ENCODE results near the gene C13orf46.

C13orf46 gene

DNA sequence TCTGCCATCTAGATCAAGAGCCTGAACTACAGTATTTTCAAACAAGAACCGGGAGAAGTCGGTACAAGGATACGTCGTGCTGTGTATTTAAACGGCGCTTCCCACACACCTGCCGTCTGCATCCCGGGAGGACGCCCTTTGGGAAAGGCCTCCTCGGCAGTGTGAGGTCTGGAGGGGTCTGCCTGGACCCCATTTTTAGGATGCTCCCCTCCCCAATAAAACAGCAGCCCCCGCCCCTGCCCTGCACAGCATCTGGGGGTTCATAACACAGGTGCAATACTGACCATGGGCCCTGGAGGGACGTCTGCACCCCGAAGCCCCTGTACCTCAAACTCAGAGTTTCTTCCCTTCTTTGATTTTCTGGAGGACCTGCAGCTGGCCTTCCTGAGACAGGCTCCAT lies 4.1 kb upstream of the C13orf46 start:
- H3K27me3 ChIP-seq (ENCODE audit: insufficient read depth, low read length, poor library complexity), result no peaks in the 10 kb centered on the region
- no peak overlapping the region for H3K56ac ChIP-seq (ENCODE audit: low read length)
- no peaks in the 10 kb centered on the region for H3K4me1 ChIP-seq (ENCODE audit: control insufficient read depth, low read depth, low read length)
- no peak overlapping the region for H3K23ac ChIP-seq (ENCODE audit: low read length)
- no peak overlapping the region for H3K4me3 ChIP-seq (ENCODE audit: low read length)
- no peak overlapping the region for H3K27ac ChIP-seq (ENCODE audit: low read depth, low read length)
- H3K79me1 ChIP-seq (ENCODE audit: low read length), result no peaks in the 10 kb centered on the region
- H4K8ac ChIP-seq (ENCODE audit: low read depth, low read length), result no peak overlapping the region
- no peak overlapping the region for H3K18ac ChIP-seq (ENCODE audit: low read length)
- no peak overlapping the region for H2BK15ac ChIP-seq (replicated peaks; ENCODE audit: low read depth)
- H3K36me3 ChIP-seq (ENCODE audit: control insufficient read depth, insufficient read depth, low read length), result peaks cover 3% of the 10 kb centered on the region
- H3K9ac ChIP-seq (ENCODE audit: low read length), result no peak overlapping the region
- no peak overlapping the region for H2BK120ac ChIP-seq (ENCODE audit: low read depth, low read length)
- no peak for DNase-seq
- no peak overlapping the region for H3K4me2 ChIP-seq (ENCODE audit: low read length)
- H2BK5ac ChIP-seq (ENCODE audit: low read length), result no peak overlapping the region
- no peak overlapping the region for H3K4ac ChIP-seq (ENCODE audit: low read depth, low read length)
- H4K5ac ChIP-seq (ENCODE audit: low read length), result no peak overlapping the region
- no peak overlapping the region for H2AK5ac ChIP-seq (ENCODE audit: low read length)
- WGBS (ENCODE audit: extremely low coverage, insufficient coverage, low lambda C conversion rate), result no CpG with 5 or more reads among the region's 13 CpGs
- no peaks in the 10 kb centered on the region for H3K79me2 ChIP-seq (ENCODE audit: control insufficient read depth, insufficient read depth, low read length)

DNA sequence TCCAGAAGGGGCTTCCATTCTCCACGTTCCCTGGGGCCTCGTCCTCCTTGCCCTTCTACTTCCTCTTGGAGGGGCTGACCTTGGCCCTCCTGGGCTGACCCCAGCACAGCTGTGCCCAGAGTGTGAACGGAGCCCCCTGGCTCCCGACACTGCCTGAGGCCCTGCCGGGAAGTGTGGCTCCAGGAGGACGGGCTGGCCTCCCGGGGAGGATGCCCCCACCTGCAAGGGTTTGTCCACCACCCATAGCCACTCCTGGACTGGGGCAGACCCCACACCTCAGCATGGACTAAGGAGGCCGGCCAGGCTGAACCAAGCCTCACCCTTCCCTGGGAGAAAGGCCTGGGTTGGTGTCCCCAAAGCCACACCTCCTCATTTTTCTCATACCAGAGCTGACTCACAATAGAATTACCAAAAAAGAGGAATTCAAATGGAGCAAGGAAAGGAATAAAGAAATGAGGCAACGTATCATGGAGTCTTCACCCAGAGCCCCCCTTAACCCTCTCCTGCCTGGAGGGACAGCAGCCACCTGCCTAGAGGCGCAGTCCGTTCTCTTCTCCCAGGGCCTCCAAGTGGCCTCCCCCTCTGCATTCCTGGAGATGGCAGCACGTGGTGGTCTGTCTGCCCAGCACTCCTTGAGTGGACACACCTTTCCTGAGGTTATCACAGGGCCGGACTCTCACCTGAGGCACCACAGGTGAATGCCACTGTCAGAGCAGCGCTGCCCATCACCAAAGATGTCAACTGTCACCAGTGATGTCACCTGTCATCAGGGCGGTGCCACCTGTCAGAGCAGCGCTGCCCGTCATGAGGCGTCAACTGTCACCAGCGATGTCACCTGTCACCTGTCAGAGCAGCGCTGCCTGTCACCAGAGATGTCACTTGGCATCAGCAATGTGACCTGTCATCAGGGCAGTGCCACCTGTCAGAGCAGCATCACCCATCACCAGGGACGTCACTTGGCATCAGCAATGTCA lies 3.1 kb upstream of the C13orf46 start:
- H3K36me3 ChIP-seq (ENCODE audit: control insufficient read depth, insufficient read depth, low read length), result peaks cover 3% of the 10 kb centered on the region

DNA sequence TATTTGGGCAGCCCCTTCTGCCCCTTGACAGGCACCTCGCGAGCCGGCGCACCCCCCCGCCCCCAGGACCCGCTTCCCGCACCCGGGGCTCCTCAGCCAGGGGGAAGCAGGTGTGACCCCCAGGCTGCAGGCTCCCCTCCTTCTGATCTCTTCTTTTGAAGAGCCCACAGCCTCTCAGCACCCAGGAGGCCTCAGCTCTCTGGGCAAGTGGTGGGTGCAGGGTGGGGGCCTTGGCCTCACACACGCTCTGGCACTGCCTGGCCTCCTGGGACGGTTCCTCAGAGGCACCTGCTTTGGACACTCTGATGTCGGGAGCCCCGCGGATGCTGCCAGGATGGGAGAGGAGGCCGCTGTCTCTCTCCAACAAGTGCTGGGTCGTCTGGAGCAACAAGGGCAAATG lies 1.5 kb upstream of the C13orf46 start:
- WGBS (ENCODE audit: extremely low coverage, insufficient coverage, low lambda C conversion rate), result no CpG with 5 or more reads among the region's 15 CpGs
- Histone ChIP-seq H3K4me3 (ENCODE audit: low read length) (no peak overlapping the region), H2BK15ac (replicated peaks; ENCODE audit: low read depth) (no peak overlapping the region), H3K4me1 (ENCODE audit: control insufficient read depth, low read depth, low read length) (no peaks in the 10 kb centered on the region), H3K27me3 (ENCODE audit: insufficient read depth, low read length, poor library complexity) (no peaks in the 10 kb centered on the region), H3K56ac (ENCODE audit: low read length) (no peak overlapping the region), H3K79me2 (ENCODE audit: control insufficient read depth, insufficient read depth, low read length) (no peaks in the 10 kb centered on the region), H3K4ac (ENCODE audit: low read depth, low read length) (no peak overlapping the region), H2BK120ac (ENCODE audit: low read depth, low read length) (no peak overlapping the region), H2AK5ac (ENCODE audit: low read length) (no peak overlapping the region), H3K27ac (ENCODE audit: low read depth, low read length) (no peak overlapping the region), H3K23ac (ENCODE audit: low read length) (no peak overlapping the region), H3K79me1 (ENCODE audit: low read length) (no peaks in the 10 kb centered on the region), H4K8ac (ENCODE audit: low read depth, low read length) (no peak overlapping the region), H3K9ac (ENCODE audit: low read length) (no peak overlapping the region), H3K4me2 (ENCODE audit: low read length) (no peak overlapping the region), H4K5ac (ENCODE audit: low read length) (no peak overlapping the region), H3K18ac (ENCODE audit: low read length) (no peak overlapping the region), H2BK5ac (ENCODE audit: low read length) (no peak overlapping the region), H3K36me3 (ENCODE audit: control insufficient read depth, insufficient read depth, low read length) (peaks cover 3% of the 10 kb centered on the region)
- DNase-seq, result no peak

More for the DNA sequence above, 3.1 kb upstream of the C13orf46 start:
- H3K4ac ChIP-seq (ENCODE audit: low read depth, low read length), result no peak overlapping the region
- H3K79me2 ChIP-seq (ENCODE audit: control insufficient read depth, insufficient read depth, low read length), result no peaks in the 10 kb centered on the region
- H3K9ac ChIP-seq (ENCODE audit: low read length), result no peak overlapping the region
- no peak overlapping the region for H3K18ac ChIP-seq (ENCODE audit: low read length)
- H3K4me2 ChIP-seq (ENCODE audit: low read length), result no peak overlapping the region
- no peak overlapping the region for H2BK120ac ChIP-seq (ENCODE audit: low read depth, low read length)
- no peak overlapping the region for H4K5ac ChIP-seq (ENCODE audit: low read length)
- no peak overlapping the region for H3K56ac ChIP-seq (ENCODE audit: low read length)
- no peak overlapping the region for H3K27ac ChIP-seq (ENCODE audit: low read depth, low read length)
- H3K4me1 ChIP-seq (ENCODE audit: control insufficient read depth, low read depth, low read length), result no peaks in the 10 kb centered on the region
- H2BK5ac ChIP-seq (ENCODE audit: low read length), result no peak overlapping the region
- H3K23ac ChIP-seq (ENCODE audit: low read length), result no peak overlapping the region
- no peak overlapping the region for H2AK5ac ChIP-seq (ENCODE audit: low read length)
- WGBS (ENCODE audit: extremely low coverage, insufficient coverage, low lambda C conversion rate), result no CpG with 5 or more reads among the region's 21 CpGs
- no peak overlapping the region for H3K4me3 ChIP-seq (ENCODE audit: low read length)
- H3K79me1 ChIP-seq (ENCODE audit: low read length), result no peaks in the 10 kb centered on the region
- no peak overlapping the region for H2BK15ac ChIP-seq (replicated peaks; ENCODE audit: low read depth)
- no peaks in the 10 kb centered on the region for H3K27me3 ChIP-seq (ENCODE audit: insufficient read depth, low read length, poor library complexity)
- peak; percentile 69 for DNase-seq
- no peak overlapping the region for H4K8ac ChIP-seq (ENCODE audit: low read depth, low read length)

DNA sequence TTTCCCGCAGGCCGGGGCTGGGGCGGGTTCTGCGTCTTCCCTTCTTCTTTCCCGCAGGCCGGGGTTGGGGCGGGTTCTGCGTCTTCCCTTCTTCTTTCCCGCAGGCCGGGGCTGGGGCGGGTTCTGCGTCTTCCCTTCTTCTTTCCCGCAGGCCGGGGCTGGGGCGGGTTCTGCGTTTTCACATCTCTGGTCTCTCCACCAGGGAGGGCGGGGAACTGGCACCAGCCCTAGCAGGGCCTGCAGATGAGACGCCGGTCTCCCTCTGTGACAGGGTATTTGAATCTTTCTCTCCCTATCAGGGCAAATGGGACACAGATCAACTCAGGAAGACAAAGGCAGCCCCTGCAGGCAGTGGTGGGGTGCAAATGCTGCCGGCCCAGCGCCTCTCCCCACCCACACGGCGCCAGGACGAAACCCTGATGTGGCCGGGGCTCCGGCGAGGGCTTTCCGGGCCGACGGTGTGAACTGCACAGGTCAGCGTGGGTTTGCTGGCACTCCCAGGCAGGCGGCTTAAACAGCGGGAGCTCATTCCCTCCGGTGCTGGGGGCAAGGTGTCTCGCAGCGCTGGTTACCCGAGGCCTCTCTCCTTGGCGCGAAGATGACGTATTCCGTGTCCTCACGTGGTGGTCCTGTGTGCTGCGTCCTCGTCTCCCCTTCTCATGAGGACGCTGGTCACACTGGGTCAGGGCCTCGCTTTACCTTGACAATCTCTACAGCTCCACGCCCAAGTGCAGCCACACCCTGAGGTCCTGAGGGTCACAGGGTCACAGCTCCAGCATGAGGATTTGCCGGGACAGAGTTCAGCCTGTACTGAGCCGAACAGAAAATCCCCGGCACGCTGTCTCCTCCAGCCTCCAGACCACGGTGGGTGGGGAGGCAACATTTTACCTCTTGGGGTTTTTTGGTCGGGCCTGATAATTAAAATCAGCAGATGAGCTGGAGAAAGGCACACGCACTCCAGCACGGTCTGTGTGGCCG lies 717 bp upstream of the C13orf46 start:
- Histone ChIP-seq H2AK5ac (ENCODE audit: low read length) (no peak overlapping the region), H3K79me2 (ENCODE audit: control insufficient read depth, insufficient read depth, low read length) (no peaks in the 10 kb centered on the region), H2BK5ac (ENCODE audit: low read length) (no peak overlapping the region), H3K4me1 (ENCODE audit: control insufficient read depth, low read depth, low read length) (no peaks in the 10 kb centered on the region), H3K18ac (ENCODE audit: low read length) (no peak overlapping the region), H3K4me2 (ENCODE audit: low read length) (no peak overlapping the region), H3K4me3 (ENCODE audit: low read length) (no peak overlapping the region), H3K79me1 (ENCODE audit: low read length) (no peaks in the 10 kb centered on the region), H2BK120ac (ENCODE audit: low read depth, low read length) (no peak overlapping the region), H3K9ac (ENCODE audit: low read length) (no peak overlapping the region), H4K8ac (ENCODE audit: low read depth, low read length) (no peak overlapping the region), H3K27ac (ENCODE audit: low read depth, low read length) (no peak overlapping the region), H3K36me3 (ENCODE audit: control insufficient read depth, insufficient read depth, low read length) (no peaks in the 10 kb centered on the region), H4K5ac (ENCODE audit: low read length) (no peak overlapping the region), H2BK15ac (replicated peaks; ENCODE audit: low read depth) (no peak overlapping the region), H3K27me3 (ENCODE audit: insufficient read depth, low read length, poor library complexity) (no peaks in the 10 kb centered on the region), H3K56ac (ENCODE audit: low read length) (no peak overlapping the region), H3K23ac (ENCODE audit: low read length) (no peak overlapping the region), H3K4ac (ENCODE audit: low read depth, low read length) (no peak overlapping the region)
- no peak for DNase-seq
- WGBS (ENCODE audit: extremely low coverage, insufficient coverage, low lambda C conversion rate), result no CpG with 5 or more reads among the region's 56 CpGs

DNA sequence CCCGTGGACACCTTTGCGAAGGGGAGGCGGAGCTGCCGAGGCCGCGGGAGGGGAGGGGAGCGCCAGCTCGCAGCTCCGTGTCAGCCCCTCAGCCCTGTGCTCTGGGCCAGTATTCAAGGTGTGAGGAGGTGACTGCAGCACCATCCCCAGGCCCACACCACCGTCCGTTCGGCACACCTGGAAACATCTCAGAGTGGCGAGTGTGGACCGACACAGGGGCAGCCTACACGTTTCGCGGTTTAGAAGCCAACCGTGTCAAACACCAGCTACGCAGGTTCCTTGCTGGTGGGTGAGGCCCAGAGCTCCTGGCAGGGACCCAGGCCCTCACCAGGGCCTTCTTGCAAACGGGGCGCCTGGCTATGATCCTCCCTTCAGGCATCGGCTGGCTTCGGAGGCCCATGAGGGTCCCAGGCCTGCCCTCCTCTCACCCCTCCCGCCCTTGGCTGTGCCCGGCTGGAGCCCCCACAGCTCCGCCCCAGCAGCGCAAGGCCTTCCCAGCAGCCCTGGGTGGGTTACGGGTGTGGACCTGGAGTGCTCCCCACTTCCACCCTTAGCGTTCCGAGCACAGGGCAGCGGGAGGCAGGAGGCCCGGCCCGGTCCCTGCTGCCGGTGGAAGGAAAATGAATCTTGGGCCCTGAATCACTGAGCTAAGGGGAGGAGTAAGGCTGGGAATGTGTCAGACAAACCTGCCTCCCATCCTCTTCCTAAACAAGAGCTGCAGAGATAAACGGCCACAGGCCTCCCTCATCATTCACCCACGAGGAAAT lies 1.2 kb downstream of the C13orf46 start:
- DNase-seq, result peak; percentile 23
- H3K23ac ChIP-seq (ENCODE audit: low read length), result no peak overlapping the region
- H3K36me3 ChIP-seq (ENCODE audit: control insufficient read depth, insufficient read depth, low read length), result no peaks in the 10 kb centered on the region
- no peak overlapping the region for H4K8ac ChIP-seq (ENCODE audit: low read depth, low read length)
- no peak overlapping the region for H2AK5ac ChIP-seq (ENCODE audit: low read length)
- no peaks in the 10 kb centered on the region for H3K79me1 ChIP-seq (ENCODE audit: low read length)
- no peak overlapping the region for H2BK5ac ChIP-seq (ENCODE audit: low read length)
- H3K27ac ChIP-seq (ENCODE audit: low read depth, low read length), result no peak overlapping the region
- H3K9ac ChIP-seq (ENCODE audit: low read length), result no peak overlapping the region
- H2BK15ac ChIP-seq (replicated peaks; ENCODE audit: low read depth), result no peak overlapping the region
- no peak overlapping the region for H2BK120ac ChIP-seq (ENCODE audit: low read depth, low read length)
- no peak overlapping the region for H4K5ac ChIP-seq (ENCODE audit: low read length)
- H3K27me3 ChIP-seq (ENCODE audit: insufficient read depth, low read length, poor library complexity), result no peaks in the 10 kb centered on the region
- no peak overlapping the region for H3K4me3 ChIP-seq (ENCODE audit: low read length)
- H3K4me1 ChIP-seq (ENCODE audit: control insufficient read depth, low read depth, low read length), result no peaks in the 10 kb centered on the region
- no CpG with 5 or more reads among the region's 36 CpGs for WGBS (ENCODE audit: extremely low coverage, insufficient coverage, low lambda C conversion rate)
- no peak overlapping the region for H3K18ac ChIP-seq (ENCODE audit: low read length)
- H3K4ac ChIP-seq (ENCODE audit: low read depth, low read length), result no peak overlapping the region
- no peak overlapping the region for H3K4me2 ChIP-seq (ENCODE audit: low read length)
- no peak overlapping the region for H3K56ac ChIP-seq (ENCODE audit: low read length)
- H3K79me2 ChIP-seq (ENCODE audit: control insufficient read depth, insufficient read depth, low read length), result no peaks in the 10 kb centered on the region

Data from mesendoderm (in vitro differentiated cells).